GM12878 (cell line): ENCODE measurements around the gene OR1J2. TPM values are rescaled to one million over a fixed set of nuclear protein-coding genes. Genes with fewer than 3 reads are reported as not detected.

Experiments
- ATAC-seq: fragments of 200-7000 bp; cut with Tn5 transposase; 3 replicates; pipeline ENCODE4 v1.9.1; 2020; ENCODE audit warnings: mild to moderate bottlenecking, moderate library complexity
- BruUV-seq: library from RNA; stranded (reverse); fragments of 400-500 nt; replicated peaks from 2 replicates; lab custom pipeline; 2021; lab: Mats Ljungman, UMichigan
- CTCF ChIA-PET: fragments of 300-600 bp; sonication (Branson Sonifier 250); formaldehyde crosslinking; extraction: SDS; loops from one replicate; lab custom pipeline; 2021; ENCODE audit warnings: inconsistent platforms; lab: Yijun Ruan, JAX
- POLR2A ChIA-PET: fragments of 350-600 bp; formaldehyde crosslinking; extraction: SDS; loops from one replicate; lab custom pipeline; 2021; ENCODE audit warnings: inconsistent platforms; lab: Charles Lee
- RAD21 ChIA-PET: fragments of 300-600 bp; sonication (Branson Sonifier 250); formaldehyde crosslinking; loops from one replicate; lab custom pipeline; 2023; ENCODE audit warnings: antibody characterized with exemption; ENCODE audit not compliant: unreplicated experiment; lab: Charles Lee
- SMC1A ChIA-PET: fragments of 300-600 bp; sonication (Branson Sonifier 250); formaldehyde crosslinking; loops from one replicate; lab custom pipeline; 2023; ENCODE audit not compliant: unreplicated experiment, uncharacterized antibody; lab: Charles Lee
- DNase-seq: peaks from one replicate; pipeline ENCODE4 v3.0.0-alpha.2; 2011; ENCODE audit warnings: low read depth, low spot score
- FAIRE-seq: peaks from 3 replicates; lab custom pipeline; 2011; peaks lifted over from hg19 to GRCh38; lab: Jason Lieb, UNC
- H2AFZ ChIP-seq: 2 replicates; pipeline ENCODE4 v1.6.0; 2011; ENCODE audit warnings: low read depth, low read length, control low read depth; ENCODE audit not compliant: control insufficient read depth
- H3K27ac ChIP-seq: 2 replicates; pipeline ENCODE4 v1.5.1; 2011; ENCODE audit warnings: control low read depth; ENCODE audit not compliant: control insufficient read depth, insufficient read depth
- H3K27me3 ChIP-seq, 2 experiments: replicated peaks in 1 of 2; 2 replicates each; pipeline versions ENCODE4 v1.6.0 to v1.6.1; 2011; ENCODE audit warnings: low read length in 1 of 2; ENCODE audit not compliant: control insufficient read depth in 2 of 2, insufficient read depth in 2 of 2
- H3K36me3 ChIP-seq, 2 experiments: 2 replicates each; pipeline ENCODE4 v1.5.1; 2011; ENCODE audit warnings: low read length in 1 of 2; ENCODE audit not compliant: control insufficient read depth in 2 of 2, insufficient read depth in 2 of 2
- H3K4me1 ChIP-seq: 2 replicates; pipeline ENCODE4 v1.6.1; 2011; ENCODE audit warnings: mild to moderate bottlenecking, low read length, moderate library complexity, mixed read lengths; ENCODE audit not compliant: control insufficient read depth, insufficient read depth
- H3K4me2 ChIP-seq: 2 replicates; pipeline ENCODE4 v1.6.0; 2011; ENCODE audit warnings: control low read depth; ENCODE audit not compliant: control insufficient read depth, insufficient read depth
- H3K4me3 ChIP-seq: fragments of 200-600 bp; sonication (generic); 2 replicates; pipeline ENCODE4 v1.5.1; 2016
- H3K79me2 ChIP-seq: 2 replicates; pipeline ENCODE4 v1.6.0; 2011; ENCODE audit warnings: low read length; ENCODE audit not compliant: control insufficient read depth, insufficient read depth
- H3K9ac ChIP-seq: 2 replicates; pipeline ENCODE4 v1.8.0; 2011; ENCODE audit warnings: low read length, control low read depth, mixed read lengths; ENCODE audit not compliant: control insufficient read depth, insufficient read depth
- H3K9me3 ChIP-seq: replicated peaks from 3 replicates; pipeline ENCODE4 v1.5.1; 2011; ENCODE audit warnings: mild to moderate bottlenecking, low read length; ENCODE audit not compliant: control insufficient read depth, insufficient read depth
- H4K20me1 ChIP-seq: 2 replicates; pipeline ENCODE4 v1.6.0; 2011; ENCODE audit not compliant: control insufficient read depth, insufficient read depth
- CHD2 ChIP-seq: IDR thresholded peaks from 2 replicates; pipeline ENCODE4 v1.6.1; 2011; ENCODE audit warnings: low read depth, low read length, improper control_type of control experiment, borderline replicate concordance
- CTCF ChIP-seq, 3 experiments: IDR thresholded peaks in 2 of 3; conservative IDR thresholded peaks in 1 of 3; 2 replicates each; pipeline ENCODE4 v1.5.1; 2011; ENCODE audit warnings: low read depth in 3 of 3, low read length in 3 of 3, mild to moderate bottlenecking in 3 of 3, control low read depth in 2 of 3, moderate library complexity in 2 of 3, inconsistent platforms in 1 of 3, mixed read lengths in 1 of 3; ENCODE audit not compliant: control insufficient read depth in 2 of 3, insufficient read depth in 1 of 3; ENCODE audit errors: extremely low read depth in 1 of 3
- HSF1 ChIP-seq: fragments of 150-350 bp; IDR thresholded peaks from 2 replicates; pipeline ENCODE4 v1.6.1; 2014; ENCODE audit warnings: mild to moderate bottlenecking, low read depth, low read length
- IRF5 ChIP-seq: fragments of 450-650 bp; IDR thresholded peaks from 2 replicates; pipeline ENCODE4 v1.6.1; 2017; ENCODE audit warnings: borderline replicate concordance
- NFYA ChIP-seq: IDR thresholded peaks from 2 replicates; pipeline ENCODE4 v1.6.1; 2011; ENCODE audit warnings: low read depth, mild to moderate bottlenecking, low read length, improper control_type of control experiment, borderline replicate concordance
- RAD51 ChIP-seq: fragments of 450-650 bp; IDR thresholded peaks from 2 replicates; pipeline ENCODE4 v1.6.1; 2016; ENCODE audit warnings: moderate library complexity, mild to moderate bottlenecking, inconsistent platforms
- TAF1 ChIP-seq: IDR thresholded peaks from 2 replicates; pipeline ENCODE4 v1.6.1; 2011; ENCODE audit warnings: mild to moderate bottlenecking, low read depth, low read length, borderline replicate concordance
- USF2 ChIP-seq: IDR thresholded peaks from 2 replicates; pipeline ENCODE4 v1.6.1; 2011; ENCODE audit warnings: low read depth, low read length, improper control_type of control experiment, borderline replicate concordance
- ZBTB33 ChIP-seq: fragments of 450-650 bp; IDR thresholded peaks from 2 replicates; pipeline ENCODE4 v1.6.1; 2017; ENCODE audit warnings: mild to moderate bottlenecking
- WGBS: methylation state at CpG from one replicate; pipeline ENCODE4 v1.1.6; 2016; ENCODE audit warnings: low lambda C conversion rate; ENCODE audit not compliant: insufficient replicate concordance, insufficient coverage; ENCODE audit errors: missing lambda C conversion rate; 5-methylcytosine and 5-hydroxymethylcytosine counted together
- in situ Hi-C: fragments of 300-500 bp; cut with MboI; formaldehyde crosslinking; loops from 9 replicates; pipeline ENCODE4 v1.14.3; 2018; ENCODE audit warnings: mixed read lengths
- intact Hi-C: fragments of 100-400 bp; cut with micrococcal nuclease; formaldehyde crosslinking; loops from one replicate; pipeline ENCODE4 v1.14.2; 2022; ENCODE audit not compliant: unreplicated experiment
- polyA plus RNA-seq, 11 experiments: library from polyadenylated mRNA; depleted of rRNA in 4 of 11; unstranded in 6 of 11; stranded (reverse) in 5 of 11; fragments of >200 nt; fragmentation: Nextera tagmentation in 4 of 11; fragmentation: Illumina TruSeq in 1 of 11; extraction: Ambion mirVana in 4 of 11; extraction: Trizol in 1 of 11; gene quantifications; 1 replicate in 1 of 11; 2 replicates in 10 of 11; pipeline versions ENCODE4 v1.2.1 to v1.2.3, GENCODE V29; 2011 to 2016; ENCODE audit warnings: inconsistent platforms in 2 of 11, missing spikeins in 2 of 11, low read depth in 1 of 11
- total RNA-seq, 4 experiments: library from RNA; depleted of rRNA in 3 of 4; stranded (reverse); fragments of >200 nt in 3 of 4; fragmentation: Illumina TruSeq in 1 of 4; extraction: Trizol in 1 of 4; gene quantifications; 2 replicates each; pipeline versions ENCODE4 v1.2.1 to v1.2.3, GENCODE V29; 2013 to 2021

The OR1J2 gene
- total and polyA plus RNA-seq, 10 of the 15 experiments (the other 5 are each of a cell fraction or from before 2014, with no cell fraction given), result 0.07 TPM; not detected in 9

GRCh38 chr9:122468735-122469134 lies 41.9 kb upstream of the OR1J2 start:
- TF ChIP-seq NFYA, result no peak
- TF ChIP-seq IRF5, result no peak
- no peak for TF ChIP-seq ZBTB33
- TF ChIP-seq RAD51, result no peak
- no peak for TF ChIP-seq CHD2
- TF ChIP-seq CTCF (IDR thresholded peaks at IDR 0.05 in 2 of 3, conservative IDR thresholded peaks at IDR 0.05 in 1 of 3; ENCODE audit: control insufficient read depth in 2 of 3, extremely low read depth in 1 of 3, insufficient read depth in 1 of 3, low read depth in 3 of 3, low read length in 3 of 3), result no peak
- TF ChIP-seq HSF1, result no peak
- TF ChIP-seq TAF1, result no peak
- no peak for TF ChIP-seq USF2
- TF ChIP-seq, all 136 proteins: peak for 0
- DNase-seq (no peak), ATAC-seq (no peak), FAIRE-seq (no peak)
- BruUV-seq, result no TSS peak
- Histone ChIP-seq H3K4me2 (no peak overlapping the region), H3K27me3 (no peaks in the 10 kb centered on the region; a peak in 1 of 4 replicates), H3K9me3 (no peaks in the 10 kb centered on the region; the same call in 2 of the 3 replicates), H3K4me1 (no peaks in the 10 kb centered on the region), H3K4me3 (no peak overlapping the region), H4K20me1 (no peaks in the 10 kb centered on the region), H2AFZ (no peak overlapping the region), H3K79me2 (no peaks in the 10 kb centered on the region), H3K27ac (no peak overlapping the region), H3K36me3 (no peaks in the 10 kb centered on the region), H3K9ac (no peak overlapping the region)
- SMC1A ChIA-PET, result no interaction called here
- POLR2A ChIA-PET, result no interaction called here
- WGBS, result 60% methylated on average over 4 of the region's 4 CpGs
- RAD21 ChIA-PET, result no interaction called here
- in situ Hi-C loops (loop anchor here (5.0 to 10.0 kb wide), 2 partner anchors 514 to 886 kb away; partner anchors contain the start of gene CRB2), intact Hi-C loops (loop anchor here (10.0 kb wide), 1 partner anchor 526 kb away; no protein-coding TSS in a partner anchor)
- CTCF ChIA-PET, result no interaction called here
